Common myeloid progenitor, CD34-positive (primary cell): Measurements from ENCODE around the gene IKBKE.
A peak's percentile ranks its signal among the peaks of the same experiment; 100 is the strongest.

Experiments used
- CTCF ChIA-PET: fragments of 350-600 bp; sonication (Branson Sonifier 250); formaldehyde crosslinking; loops from one replicate; lab custom pipeline; 2021; ENCODE audit warnings: antibody characterized with exemption; lab: Charles Lee
- POLR2A ChIA-PET: fragments of 350-600 bp; sonication (Branson Sonifier 250); formaldehyde crosslinking; loops from one replicate; lab custom pipeline; 2021; ENCODE audit warnings: antibody characterized with exemption; lab: Charles Lee
- DNase-seq, 3 donors: peaks; one replicate each; pipeline versions ENCODE4 v3.0.0 to v3.0.0-alpha.2; 2013
- H3K27ac ChIP-seq, 2 experiments: 1 replicate in 1 of 2; 2 replicates in 1 of 2; pipeline ENCODE4 v1.7.0; 2013; ENCODE audit warnings: inconsistent platforms in 2 of 2, low read length in 2 of 2, mild to moderate bottlenecking in 2 of 2, low read depth in 1 of 2, moderate library complexity in 1 of 2; ENCODE audit not compliant: severe bottlenecking in 2 of 2, insufficient read depth in 1 of 2, poor library complexity in 1 of 2
- H3K27me3 ChIP-seq, 5 experiments: replicated peaks in 2 of 5; 1 replicate in 3 of 5; 2 replicates in 2 of 5; pipeline versions ENCODE4 v1.6.1 to v1.7.0; 2013; ENCODE audit warnings: low read length in 4 of 5, mild to moderate bottlenecking in 2 of 5, moderate library complexity in 2 of 5, inconsistent platforms in 1 of 5; ENCODE audit not compliant: insufficient read depth in 5 of 5, control insufficient read depth in 4 of 5
- H3K36me3 ChIP-seq, 4 experiments: 1 replicate in 2 of 4; 2 replicates in 2 of 4; pipeline versions ENCODE4 v1.6.1 to v1.7.0; 2013; ENCODE audit warnings: low read length in 3 of 4, control low read depth in 1 of 4, mild to moderate bottlenecking in 1 of 4; ENCODE audit not compliant: control insufficient read depth in 4 of 4, insufficient read depth in 4 of 4
- H3K4me1 ChIP-seq, 4 experiments: 1 replicate in 3 of 4; 2 replicates in 1 of 4; pipeline versions ENCODE4 v1.6.1 to v1.7.1; 2013; ENCODE audit warnings: low read length in 3 of 4, mild to moderate bottlenecking in 3 of 4, control low read depth in 1 of 4, inconsistent platforms in 1 of 4, moderate library complexity in 1 of 4; ENCODE audit not compliant: control insufficient read depth in 4 of 4, insufficient read depth in 4 of 4; ENCODE audit errors: control extremely low read depth in 1 of 4
- H3K4me3 ChIP-seq, 7 experiments: 1 replicate in 4 of 7; 2 replicates in 3 of 7; pipeline versions ENCODE4 v1.5.1 to v1.7.0; 2013; ENCODE audit warnings: mild to moderate bottlenecking in 7 of 7, low read length in 6 of 7, moderate library complexity in 6 of 7, inconsistent platforms in 2 of 7, low read depth in 2 of 7, control low read depth in 1 of 7; ENCODE audit not compliant: insufficient read depth in 4 of 7, control insufficient read depth in 1 of 7; ENCODE audit errors: extremely low read depth in 1 of 7
- H3K9me3 ChIP-seq, 5 experiments: 1 replicate in 4 of 5; 2 replicates in 1 of 5; pipeline versions ENCODE4 v1.6.1 to v1.7.1; 2013; ENCODE audit warnings: low read length in 4 of 5, mild to moderate bottlenecking in 2 of 5, inconsistent platforms in 1 of 5, low read depth in 1 of 5, moderate library complexity in 1 of 5; ENCODE audit not compliant: control insufficient read depth in 4 of 5, insufficient read depth in 2 of 5; ENCODE audit errors: control extremely low read depth in 1 of 5
- WGBS: methylation state at CpG from one replicate; pipeline ENCODE4 v1.1.5; 2013; ENCODE audit not compliant: insufficient coverage; 5-methylcytosine and 5-hydroxymethylcytosine counted together

The IKBKE gene

GRCh38 chr1:206512058-206512850, 42.0 kb downstream of the IKBKE start:
- H3K36me3 ChIP-seq: no peaks in the 10 kb centered on the region
- H3K27ac ChIP-seq: no peak overlapping the region
- peak overlapping the region in 1 of 7 experiments; percentile 20 for H3K4me3 ChIP-seq
- peak in 1 of 3 donors; percentile 9 for DNase-seq
- H3K9me3 ChIP-seq: no peaks in the 10 kb centered on the region
- ChIA-PET POLR2A (no interaction called here), CTCF (interaction anchor here (1.7 kb wide), 1 partner anchor 15 kb away, joined by 3 read pairs; no protein-coding TSS in a partner anchor)
- WGBS: 28% methylated on average over 3 of the region's 14 CpGs
- peaks cover 0 to 27% (median 17%) of the 10 kb centered on the region in 4 experiments for H3K4me1 ChIP-seq
- H3K27me3 ChIP-seq: peaks cover 0 to 30% (median 14%) of the 10 kb centered on the region in 5 experiments

GRCh38 chr1:206512851-206513180, 42.5 kb downstream of the IKBKE start:
- Histone ChIP-seq H3K4me3 (no peak overlapping the region), H3K4me1 (peaks cover 0 to 23% (median 12%) of the 10 kb centered on the region in 4 experiments), H3K36me3 (no peaks in the 10 kb centered on the region), H3K27ac (no peak overlapping the region), H3K9me3 (no peaks in the 10 kb centered on the region), H3K27me3 (peaks cover 0 to 26% (median 14%) of the 10 kb centered on the region in 5 experiments)
- WGBS: 100% methylated on average over 2 of the region's 4 CpGs
- CTCF ChIA-PET: interaction anchor here (1.1 to 1.7 kb wide), 2 partner anchors 15 to 33 kb away, joined by 3 read pairs; no protein-coding TSS in a partner anchor
- no peak for DNase-seq
- POLR2A ChIA-PET: no interaction called here

GRCh38 chr1:206513312-206514111, 43.2 kb downstream of the IKBKE start:
- 100% methylated on average over 4 of the region's 11 CpGs for WGBS
- POLR2A ChIA-PET: no interaction called here
- Histone ChIP-seq H3K9me3 (no peaks in the 10 kb centered on the region), H3K27me3 (peaks cover 0 to 19% (median 10%) of the 10 kb centered on the region in 5 experiments), H3K27ac (no peak overlapping the region), H3K36me3 (no peaks in the 10 kb centered on the region), H3K4me3 (no peak overlapping the region), H3K4me1 (peaks cover 0 to 16% (median 5%) of the 10 kb centered on the region in 4 experiments)
- CTCF ChIA-PET: interaction anchor here (1.1 to 1.7 kb wide), 2 partner anchors 16 to 32 kb away, joined by 3 read pairs; no protein-coding TSS in a partner anchor
- DNase-seq: no peak

- H3K27me3 ChIP-seq: peaks cover 0 to 5% (median 0%) of the 10 kb centered on the region in 5 experiments
Observed at GRCh38 chr1:206514813-206515387, 44.6 kb downstream of the IKBKE start.

GRCh38 chr1:206516728-206516990, 46.4 kb downstream of the IKBKE start:
- Histone ChIP-seq H3K27me3 (peaks cover 0 to 3% (median 0%) of the 10 kb centered on the region in 5 experiments), H3K27ac (no peak overlapping the region), H3K9me3 (no peaks in the 10 kb centered on the region), H3K36me3 (no peaks in the 10 kb centered on the region), H3K4me1 (peaks cover 0 to 10% (median 4%) of the 10 kb centered on the region in 4 experiments), H3K4me3 (no peak overlapping the region)
- no peak for DNase-seq
- ChIA-PET CTCF (interaction anchor here (0.9 to 3.0 kb wide), 3 partner anchors 9 to 67 kb away, joined by 3 to 15 read pairs (median 7); no protein-coding TSS in a partner anchor), POLR2A (interaction anchor here (1.0 kb wide), 1 partner anchor 11 kb away, joined by 5 read pairs; no protein-coding TSS in a partner anchor)
- WGBS: 80% methylated on average over 5 of the region's 5 CpGs

More at GRCh38 chr1:206514813-206515387, 44.6 kb downstream of the IKBKE start:
- Histone ChIP-seq H3K27ac (no peak overlapping the region), H3K4me3 (no peak overlapping the region), H3K4me1 (peaks cover 0 to 10% (median 4%) of the 10 kb centered on the region in 4 experiments), H3K9me3 (no peaks in the 10 kb centered on the region), H3K36me3 (no peaks in the 10 kb centered on the region)
- 91% methylated on average over 5 of the region's 5 CpGs for WGBS
- CTCF ChIA-PET: interaction anchor here (0.9 to 1.0 kb wide), 2 partner anchors 16 to 69 kb away, joined by 3 read pairs; no protein-coding TSS in a partner anchor
- POLR2A ChIA-PET: no interaction called here
- no peak for DNase-seq

- POLR2A ChIA-PET: no interaction called here
- Histone ChIP-seq H3K4me1 (peaks cover 0 to 5% (median 2%) of the 10 kb centered on the region in 4 experiments), H3K9me3 (no peaks in the 10 kb centered on the region), H3K36me3 (no peaks in the 10 kb centered on the region), H3K4me3 (no peak overlapping the region), H3K27ac (no peak overlapping the region), H3K27me3 (peaks cover 0 to 3% (median 0%) of the 10 kb centered on the region in 5 experiments)
- 96% methylated on average over 5 of the region's 8 CpGs for WGBS
- CTCF ChIA-PET: interaction anchor here (0.6 to 3.0 kb wide), 7 partner anchors 10 to 66 kb away, joined by 3 to 15 read pairs (median 3); no protein-coding TSS in a partner anchor
- no peak for DNase-seq
Observed at GRCh38 chr1:206517784-206518183, 47.5 kb downstream of the IKBKE start.
